OCI-LY3 (cell line): ENCODE measurements around the gene KIF20B.

Source experiments
- H2AFZ ChIP-seq: fragments of 200-600, 300-600 bp; shearing (Covaris generic); 2 replicates; pipeline ENCODE4 v1.6.0; 2014; ENCODE audit warnings: antibody characterized with exemption, low read depth, low read length
- H3K27ac ChIP-seq: fragments of 200-600, 300-600 bp; sonication (generic); 2 replicates; pipeline ENCODE4 v1.5.1; 2014; ENCODE audit warnings: mild to moderate bottlenecking, low read length, moderate library complexity, mixed read lengths
- H3K27me3 ChIP-seq: fragments of 200-600, 300-600 bp; sonication (generic); 2 replicates; pipeline ENCODE4 v1.6.1; 2014; ENCODE audit warnings: low read depth, low read length, mixed read lengths
- H3K36me3 ChIP-seq: fragments of 200-600, 300-600 bp; sonication (generic); replicated peaks from 2 replicates; pipeline ENCODE3; 2014; ENCODE audit warnings: low read depth, low read length, mixed read lengths
- H3K4me1 ChIP-seq: fragments of 300-600, 200-600 bp; sonication (generic); 2 replicates; pipeline ENCODE4 v1.6.1; 2014; ENCODE audit warnings: low read length, mixed read lengths
- H3K4me2 ChIP-seq: fragments of 200-600, 300-600 bp; sonication (generic); 2 replicates; pipeline ENCODE4 v1.6.1; 2014; ENCODE audit warnings: low read length, mixed read lengths
- H3K4me3 ChIP-seq: fragments of 300-600, 200-600 bp; sonication (generic); 2 replicates; pipeline ENCODE4 v1.5.1; 2014; ENCODE audit warnings: antibody characterized with exemption, mild to moderate bottlenecking, low read length, moderate library complexity
- H3K79me2 ChIP-seq: fragments of 300-600, 200-600 bp; shearing (Covaris generic); 2 replicates; pipeline ENCODE4 v1.6.1; 2014; ENCODE audit warnings: mild to moderate bottlenecking, low read length, mixed read lengths
- H3K9ac ChIP-seq: fragments of 300-600, 200-600 bp; shearing (Covaris generic); 2 replicates; pipeline ENCODE4 v1.6.0; 2014; ENCODE audit warnings: mild to moderate bottlenecking, low read length, moderate library complexity
- H3K9me3 ChIP-seq: fragments of 200-600, 300-600 bp; shearing (Covaris generic); 2 replicates; pipeline ENCODE4 v1.6.1; 2014; ENCODE audit warnings: low read length, mixed read lengths; ENCODE audit not compliant: insufficient read depth
- H4K20me1 ChIP-seq: fragments of 200-600, 300-600 bp; sonication (generic); 2 replicates; pipeline ENCODE4 v1.6.1; 2016; ENCODE audit warnings: low read length, mixed read lengths; ENCODE audit not compliant: insufficient read depth
- EZH2phosphoT487 ChIP-seq: fragments of 200-600 bp; shearing (Covaris generic); IDR thresholded peaks from 2 replicates; pipeline ENCODE4 v1.6.1; 2018; ENCODE audit warnings: antibody characterized with exemption, mixed run types, low read depth
- TF ChIP-seq, protein P1 (sequence below): fragments of 200-600, 300-600 bp; sonication (generic); IDR thresholded peaks from 2 replicates; pipeline ENCODE4 v1.5.1; 2014; ENCODE audit warnings: antibody characterized with exemption, low read length, low read depth

KIF20B gene

DNA sequence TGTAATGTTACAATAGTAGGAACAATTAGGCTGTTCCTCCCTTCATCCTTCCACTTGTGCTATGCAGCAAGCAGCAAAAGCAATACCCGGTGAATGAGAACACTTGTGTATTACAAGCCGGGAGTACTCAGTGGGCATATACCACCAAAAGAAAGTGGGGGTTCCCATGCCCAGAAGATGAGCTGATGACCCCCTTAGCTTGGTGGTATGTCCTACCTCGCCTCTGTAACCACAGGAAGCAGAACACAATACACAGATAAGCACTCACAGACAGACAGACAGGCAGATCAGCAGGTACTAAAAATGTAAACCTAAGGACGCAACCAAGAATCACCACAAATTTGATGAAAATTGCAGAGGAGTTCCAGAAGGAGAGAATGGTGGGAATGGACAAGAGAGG, 15.5 kb upstream of the KIF20B start:
- Histone ChIP-seq H3K36me3 (no peaks in the 10 kb centered on the region), H3K9me3 (no peaks in the 10 kb centered on the region), H3K9ac (no peak overlapping the region), H3K27me3 (no peaks in the 10 kb centered on the region), H3K27ac (no peak overlapping the region), H2AFZ (no peak overlapping the region), H3K79me2 (no peaks in the 10 kb centered on the region), H4K20me1 (no peaks in the 10 kb centered on the region), H3K4me2 (no peak overlapping the region), H3K4me1 (peaks cover 7% of the 10 kb centered on the region; the same call in 1 of the 2 replicates), H3K4me3 (no peak overlapping the region)
- no peak for TF ChIP-seq EZH2phosphoT487
- TF ChIP-seq, protein P1, sequence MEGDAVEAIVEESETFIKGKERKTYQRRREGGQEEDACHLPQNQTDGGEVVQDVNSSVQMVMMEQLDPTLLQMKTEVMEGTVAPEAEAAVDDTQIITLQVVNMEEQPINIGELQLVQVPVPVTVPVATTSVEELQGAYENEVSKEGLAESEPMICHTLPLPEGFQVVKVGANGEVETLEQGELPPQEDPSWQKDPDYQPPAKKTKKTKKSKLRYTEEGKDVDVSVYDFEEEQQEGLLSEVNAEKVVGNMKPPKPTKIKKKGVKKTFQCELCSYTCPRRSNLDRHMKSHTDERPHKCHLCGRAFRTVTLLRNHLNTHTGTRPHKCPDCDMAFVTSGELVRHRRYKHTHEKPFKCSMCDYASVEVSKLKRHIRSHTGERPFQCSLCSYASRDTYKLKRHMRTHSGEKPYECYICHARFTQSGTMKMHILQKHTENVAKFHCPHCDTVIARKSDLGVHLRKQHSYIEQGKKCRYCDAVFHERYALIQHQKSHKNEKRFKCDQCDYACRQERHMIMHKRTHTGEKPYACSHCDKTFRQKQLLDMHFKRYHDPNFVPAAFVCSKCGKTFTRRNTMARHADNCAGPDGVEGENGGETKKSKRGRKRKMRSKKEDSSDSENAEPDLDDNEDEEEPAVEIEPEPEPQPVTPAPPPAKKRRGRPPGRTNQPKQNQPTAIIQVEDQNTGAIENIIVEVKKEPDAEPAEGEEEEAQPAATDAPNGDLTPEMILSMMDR: no peak

DNA sequence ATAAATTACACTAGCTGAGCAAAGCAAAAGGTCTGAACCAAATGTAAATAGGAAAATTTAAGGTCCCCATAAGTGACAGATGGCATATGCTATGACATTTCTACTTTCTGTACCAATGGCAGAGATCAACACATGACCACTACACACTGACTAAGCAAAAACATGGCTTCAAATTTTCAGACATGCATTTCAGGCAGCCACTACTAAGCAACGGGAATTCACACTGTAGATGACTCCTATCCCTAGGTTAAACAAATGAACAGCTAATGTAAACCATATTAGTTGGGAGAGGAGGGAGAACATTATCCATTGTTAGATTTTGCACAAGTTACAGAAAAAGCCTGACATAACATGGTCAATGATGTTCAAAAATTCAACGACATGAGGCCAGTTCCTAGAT, 11.4 kb upstream of the KIF20B start:
- Histone ChIP-seq H3K36me3 (no peaks in the 10 kb centered on the region), H3K4me1 (no peaks in the 10 kb centered on the region), H3K27ac (no peak overlapping the region), H3K9ac (no peak overlapping the region), H3K9me3 (no peaks in the 10 kb centered on the region), H3K79me2 (no peaks in the 10 kb centered on the region), H4K20me1 (no peaks in the 10 kb centered on the region), H3K4me2 (no peak overlapping the region), H2AFZ (no peak overlapping the region), H3K4me3 (no peak overlapping the region), H3K27me3 (no peaks in the 10 kb centered on the region)
- no peak for TF ChIP-seq EZH2phosphoT487
- TF ChIP-seq, protein P1: no peak

DNA sequence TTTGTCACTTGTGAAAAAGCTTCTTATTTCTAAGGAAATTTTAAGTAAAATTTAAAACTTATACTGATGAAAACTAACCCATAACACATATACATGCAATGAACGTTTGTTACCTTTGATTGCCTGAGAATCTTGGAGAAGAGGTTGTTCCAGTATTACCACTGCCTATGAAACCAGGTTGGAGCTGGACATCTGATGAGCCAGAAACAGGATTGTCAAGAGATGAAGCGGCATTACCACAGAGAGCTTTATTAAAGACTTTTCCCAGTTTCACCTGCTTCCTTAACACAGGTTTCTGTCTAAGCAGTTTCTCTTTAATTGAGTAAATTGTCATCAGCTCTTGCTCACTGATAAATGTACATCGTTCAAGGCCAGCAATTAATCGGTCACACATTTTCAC, 9.0 kb upstream of the KIF20B start:
- Histone ChIP-seq H3K9ac (no peak overlapping the region), H3K4me1 (no peaks in the 10 kb centered on the region), H3K36me3 (no peaks in the 10 kb centered on the region), H2AFZ (no peak overlapping the region), H3K79me2 (no peaks in the 10 kb centered on the region), H3K9me3 (no peaks in the 10 kb centered on the region), H3K27ac (no peak overlapping the region), H4K20me1 (no peaks in the 10 kb centered on the region), H3K4me2 (no peak overlapping the region), H3K4me3 (no peak overlapping the region), H3K27me3 (no peaks in the 10 kb centered on the region)
- no peak for TF ChIP-seq EZH2phosphoT487
- TF ChIP-seq, protein P1: no peak

DNA sequence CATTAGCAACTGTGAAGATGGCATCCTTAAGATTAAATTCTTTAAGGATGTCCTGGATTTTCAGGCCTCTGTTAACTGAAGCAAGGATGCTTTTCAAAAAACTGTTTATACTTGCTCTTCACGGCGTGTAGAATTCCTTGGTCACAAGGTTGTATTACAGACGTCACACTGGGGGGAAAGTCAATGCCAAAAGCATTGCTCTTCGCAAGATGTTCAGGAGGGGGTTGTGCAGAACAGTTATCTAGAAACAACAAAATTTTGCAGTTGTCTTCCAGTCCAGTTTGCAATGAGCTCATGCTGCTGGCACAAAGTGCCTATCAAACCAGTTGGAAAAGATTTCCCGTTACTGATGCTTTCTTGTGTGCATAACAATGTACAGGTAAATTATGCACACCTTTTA, 8.2 kb upstream of the KIF20B start:
- Histone ChIP-seq H3K4me3 (no peak overlapping the region), H3K9ac (no peak overlapping the region), H3K4me1 (no peaks in the 10 kb centered on the region), H3K4me2 (no peak overlapping the region), H3K36me3 (no peaks in the 10 kb centered on the region), H3K27ac (no peak overlapping the region), H3K79me2 (no peaks in the 10 kb centered on the region), H3K9me3 (no peaks in the 10 kb centered on the region), H4K20me1 (no peaks in the 10 kb centered on the region), H2AFZ (no peak overlapping the region), H3K27me3 (no peaks in the 10 kb centered on the region)
- no peak for TF ChIP-seq EZH2phosphoT487
- TF ChIP-seq, protein P1: no peak
